ENCODE results near the gene SIPA1L3. TPM values are rescaled to one million over a fixed set of nuclear protein-coding genes. Genes with fewer than 3 reads are reported as not detected.

Gene SIPA1L3
- total RNA-seq, 1 donor from 2014 or later, result 6.7 TPM

GRCh38 chr19:38036707-38037611 lies 130.0 kb downstream of the SIPA1L3 start:
- no peak for DNase-seq (ENCODE audit: low read depth in 2 of 2)

- peak in 1 of 2 donors; percentile 64 for DNase-seq (ENCODE audit: low read depth in 2 of 2)
These were observed 133.0 kb downstream of the SIPA1L3 start for GRCh38 chr19:38039966-38040365.

GRCh38 chr19:38042132-38042531 lies 135.1 kb downstream of the SIPA1L3 start:
- no peak for DNase-seq (ENCODE audit: low read depth in 2 of 2)

- DNase-seq (ENCODE audit: low read depth in 2 of 2), result no peak
These were observed 136.7 kb downstream of the SIPA1L3 start for GRCh38 chr19:38043649-38044144.

- DNase-seq (ENCODE audit: low read depth in 2 of 2), result peak in 1 of 2 donors; percentile 73
These were observed 137.5 kb downstream of the SIPA1L3 start for GRCh38 chr19:38044267-38045111.

- DNase-seq (ENCODE audit: low read depth in 2 of 2), result no peak
These were observed 138.7 kb downstream of the SIPA1L3 start for GRCh38 chr19:38045554-38046253.

- no peak for DNase-seq (ENCODE audit: low read depth in 2 of 2)
These were observed 139.4 kb downstream of the SIPA1L3 start for GRCh38 chr19:38046254-38047048.

GRCh38 chr19:38047049-38047438 lies 140.0 kb downstream of the SIPA1L3 start:
- no peak for DNase-seq (ENCODE audit: low read depth in 2 of 2)

- DNase-seq (ENCODE audit: low read depth in 2 of 2), result no peak
These were observed 140.6 kb downstream of the SIPA1L3 start for GRCh38 chr19:38047641-38048040.

GRCh38 chr19:38049105-38049649 lies 142.2 kb downstream of the SIPA1L3 start:
- no peak for DNase-seq (ENCODE audit: low read depth in 2 of 2)

GRCh38 chr19:38055010-38055409 lies 148.0 kb downstream of the SIPA1L3 start:
- DNase-seq (ENCODE audit: low read depth in 2 of 2), result no peak

- DNase-seq (ENCODE audit: low read depth in 2 of 2), result no peak
These were observed 148.9 kb downstream of the SIPA1L3 start for GRCh38 chr19:38055655-38056521.

- no peak for DNase-seq (ENCODE audit: low read depth in 2 of 2)
These were observed 149.6 kb downstream of the SIPA1L3 start for GRCh38 chr19:38056646-38057045.

GRCh38 chr19:38057959-38058690 lies 151.1 kb downstream of the SIPA1L3 start:
- DNase-seq (ENCODE audit: low read depth in 2 of 2), result no peak

- DNase-seq (ENCODE audit: low read depth in 2 of 2), result peak; percentile 89 to 93
These were observed 152.9 kb downstream of the SIPA1L3 start for GRCh38 chr19:38059897-38060296.

GRCh38 chr19:38060331-38060730 lies 153.3 kb downstream of the SIPA1L3 start:
- DNase-seq (ENCODE audit: low read depth in 2 of 2), result no peak

- peak in 1 of 2 donors; percentile 65 for DNase-seq (ENCODE audit: low read depth in 2 of 2)
These were observed 154.3 kb downstream of the SIPA1L3 start for GRCh38 chr19:38061294-38061693.

GRCh38 chr19:38062959-38063761 lies 156.2 kb downstream of the SIPA1L3 start:
- peak in 1 of 2 donors; percentile 45 for DNase-seq (ENCODE audit: low read depth in 2 of 2)
